ENCODE measurements around the gene AJUBA.

DNA sequence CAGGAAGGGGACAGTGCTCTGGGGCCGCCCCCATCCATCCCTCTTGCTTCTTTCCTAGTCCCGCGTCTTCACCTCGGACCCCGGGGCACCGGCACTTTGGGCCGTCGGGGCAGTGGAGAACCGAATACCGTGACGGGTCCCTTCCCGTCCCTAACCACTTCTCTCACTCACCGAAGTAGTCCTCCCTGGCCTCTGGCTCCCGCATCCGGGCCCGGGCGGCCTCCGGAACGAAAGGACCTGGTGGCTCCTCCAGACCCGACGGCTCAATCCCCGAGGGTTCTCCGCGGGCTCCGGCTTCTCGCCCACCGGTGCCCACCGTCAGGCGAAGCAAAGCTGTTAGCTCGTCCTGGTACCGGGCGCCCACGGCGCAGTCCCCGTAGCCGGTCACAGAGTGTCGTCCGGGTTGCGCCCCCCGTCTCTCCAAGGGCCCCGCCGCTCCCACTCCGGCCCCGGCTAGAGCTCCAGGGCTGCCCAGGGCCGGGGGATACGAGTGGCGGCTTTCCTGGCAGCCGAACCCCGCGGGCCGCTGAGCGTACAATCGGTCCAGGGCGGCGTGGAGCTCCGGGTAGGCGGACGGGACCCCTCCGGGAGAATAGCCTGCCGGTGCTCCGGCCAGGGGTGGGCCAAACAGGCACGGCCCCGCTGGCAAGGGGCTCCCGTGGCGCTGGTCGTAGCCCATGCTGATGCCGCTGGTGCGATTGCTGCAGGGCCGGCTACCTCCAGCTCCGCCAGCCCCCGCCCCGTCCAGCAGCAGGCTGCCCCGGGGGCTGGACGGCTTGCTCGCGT lies 1.1 kb downstream of the AJUBA start:
- TF ChIP-seq, protein P1, sequence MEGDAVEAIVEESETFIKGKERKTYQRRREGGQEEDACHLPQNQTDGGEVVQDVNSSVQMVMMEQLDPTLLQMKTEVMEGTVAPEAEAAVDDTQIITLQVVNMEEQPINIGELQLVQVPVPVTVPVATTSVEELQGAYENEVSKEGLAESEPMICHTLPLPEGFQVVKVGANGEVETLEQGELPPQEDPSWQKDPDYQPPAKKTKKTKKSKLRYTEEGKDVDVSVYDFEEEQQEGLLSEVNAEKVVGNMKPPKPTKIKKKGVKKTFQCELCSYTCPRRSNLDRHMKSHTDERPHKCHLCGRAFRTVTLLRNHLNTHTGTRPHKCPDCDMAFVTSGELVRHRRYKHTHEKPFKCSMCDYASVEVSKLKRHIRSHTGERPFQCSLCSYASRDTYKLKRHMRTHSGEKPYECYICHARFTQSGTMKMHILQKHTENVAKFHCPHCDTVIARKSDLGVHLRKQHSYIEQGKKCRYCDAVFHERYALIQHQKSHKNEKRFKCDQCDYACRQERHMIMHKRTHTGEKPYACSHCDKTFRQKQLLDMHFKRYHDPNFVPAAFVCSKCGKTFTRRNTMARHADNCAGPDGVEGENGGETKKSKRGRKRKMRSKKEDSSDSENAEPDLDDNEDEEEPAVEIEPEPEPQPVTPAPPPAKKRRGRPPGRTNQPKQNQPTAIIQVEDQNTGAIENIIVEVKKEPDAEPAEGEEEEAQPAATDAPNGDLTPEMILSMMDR (IDR thresholded peaks at IDR 0.05 in 8 of 11, conservative IDR thresholded peaks at IDR 0.05 in 3 of 11) = no peak
- peak in 1 of 3 donors; percentile 8 for TF ChIP-seq POLR2AphosphoS5 (IDR thresholded peaks at IDR 0.05)
- TF ChIP-seq POLR2A (IDR thresholded peaks at IDR 0.05) = no peak

Data from spleen (tissue), 7 donors.